A549 (cell line): ENCODE results near the gene ISL1. TPM values are rescaled to one million over a fixed set of nuclear protein-coding genes. Genes with fewer than 3 reads are reported as not detected.

Experiments
- ATAC-seq, 2 experiments: fragments of 200-7000 bp in 1 of 2; fragments of >200 bp in 1 of 2; cut with Nextera tagmentation in 1 of 2; cut with Tn5 transposase in 1 of 2; 3 replicates each; pipeline versions ENCODE4 v1.8.0 to v1.9.1; 2018 to 2020; ENCODE audit warnings: mild to moderate bottlenecking in 1 of 2, moderate library complexity in 1 of 2
- CTCF ChIA-PET: fragments of 300-600 bp; sonication (Branson Sonifier 250); formaldehyde crosslinking; extraction: SDS; loops from one replicate; lab custom pipeline; 2021; ENCODE audit warnings: antibody characterized with exemption, inconsistent platforms; lab: Yijun Ruan, JAX
- POLR2A ChIA-PET: fragments of 350-600 bp; formaldehyde crosslinking; extraction: SDS; loops from one replicate; lab custom pipeline; 2021; ENCODE audit warnings: antibody characterized with exemption, inconsistent platforms; lab: Yijun Ruan, JAX
- DNase-seq, 2 experiments: peaks; one replicate each; pipeline versions ENCODE4 v3.0.0 to v3.0.0-alpha.2; 2011 to 2016; ENCODE audit warnings: low read depth in 1 of 2, low spot score in 1 of 2
- FAIRE-seq: peaks from 2 replicates; lab custom pipeline; 2011; peaks lifted over from hg19 to GRCh38; lab: Jason Lieb, UNC
- H3K27ac ChIP-seq, 2 experiments: fragments of >200 bp; sonication (Bioruptor Twin); formaldehyde crosslinking; 3 replicates each; pipeline ENCODE4 v1.5.1; 2016 to 2017
- H3K4me1 ChIP-seq: fragments of >200 bp; sonication (Bioruptor Twin); formaldehyde crosslinking; 3 replicates; pipeline ENCODE4 v1.6.1; 2016
- H3K4me2 ChIP-seq: fragments of >200 bp; sonication (Bioruptor Twin); formaldehyde crosslinking; 3 replicates; pipeline ENCODE4 v1.6.1; 2016
- H3K4me3 ChIP-seq: fragments of >200 bp; sonication (Bioruptor Twin); formaldehyde crosslinking; 3 replicates; pipeline ENCODE4 v1.5.1; 2016
- H3K9me3 ChIP-seq: fragments of >200 bp; sonication (Bioruptor Twin); formaldehyde crosslinking; 3 replicates; pipeline ENCODE4 v1.6.1; 2016
- CBX2 ChIP-seq: fragments of 200-600 bp; sonication (generic); IDR thresholded peaks from 2 replicates; pipeline ENCODE4 v1.6.1; 2016; ENCODE audit warnings: low read depth, mild to moderate bottlenecking, borderline replicate concordance
- CBX8 ChIP-seq: fragments of 200-600 bp; sonication (generic); IDR thresholded peaks from 2 replicates; pipeline ENCODE4 v1.6.1; 2016
- CHD4 ChIP-seq: fragments of 200-600 bp; sonication (generic); IDR thresholded peaks from 2 replicates; pipeline ENCODE4 v1.6.1; 2016; ENCODE audit warnings: antibody characterized with exemption, mild to moderate bottlenecking, borderline replicate concordance
- CTCF ChIP-seq: fragments of >200 bp; sonication (Bioruptor Twin); formaldehyde crosslinking; IDR thresholded peaks from 3 replicates; pipeline ENCODE4 v1.5.1; 2016
- EP300 ChIP-seq, 2 experiments: fragments of >200 bp; sonication (Bioruptor Twin); formaldehyde crosslinking; IDR thresholded peaks; 2 replicates in 1 of 2; 3 replicates in 1 of 2; pipeline ENCODE4 v1.6.1; 2016 to 2017
- ESRRA ChIP-seq: fragments of 150-350 bp; IDR thresholded peaks from 2 replicates; pipeline ENCODE4 v1.6.1; 2014; ENCODE audit warnings: mild to moderate bottlenecking, low read length, borderline replicate concordance
- FOXS1 ChIP-seq: fragments of 250-450 bp; sonication (Bioruptor Pico); IDR thresholded peaks from 2 replicates; pipeline ENCODE4 v1.5.0; 2020; ENCODE audit warnings: mild to moderate bottlenecking, moderate library complexity
- HOXA7 ChIP-seq: fragments of 250-450 bp; sonication (Bioruptor Pico); IDR thresholded peaks from 2 replicates; pipeline ENCODE4 v1.5.0; 2020; ENCODE audit warnings: mild to moderate bottlenecking, moderate library complexity
- JUNB ChIP-seq: fragments of >200 bp; sonication (Bioruptor Twin); formaldehyde crosslinking; IDR thresholded peaks from 2 replicates; pipeline ENCODE4 v1.6.1; 2016
- KDM5A ChIP-seq: fragments of 200-600 bp; sonication (generic); IDR thresholded peaks from 2 replicates; pipeline ENCODE4 v1.6.1; 2016; ENCODE audit warnings: antibody characterized with exemption, mild to moderate bottlenecking
- POLR2AphosphoS2 ChIP-seq: conservative IDR thresholded peaks from 2 replicates; pipeline ENCODE4 v1.6.1; 2012; ENCODE audit warnings: low read length, improper control_type of control experiment, inconsistent platforms
- RNF2 ChIP-seq: fragments of 200-600 bp; sonication (generic); IDR thresholded peaks from 2 replicates; pipeline ENCODE4 v1.6.1; 2016; ENCODE audit warnings: low read depth, mild to moderate bottlenecking, antibody characterized with exemption, moderate library complexity, borderline replicate concordance
- SREBF2 ChIP-seq: fragments of 450-650 bp; IDR thresholded peaks from 2 replicates; pipeline ENCODE4 v1.6.1; 2014; ENCODE audit warnings: mild to moderate bottlenecking, moderate library complexity
- TP53 ChIP-seq: fragments of 250-450 bp; sonication (Bioruptor Pico); IDR thresholded peaks from 2 replicates; pipeline ENCODE4 v1.5.0; 2021; ENCODE audit warnings: mild to moderate bottlenecking, moderate library complexity
- WGBS: methylation state at CpG from one replicate; pipeline ENCODE4 v1.1.6; 2017; ENCODE audit errors: missing lambda C conversion rate; 5-methylcytosine and 5-hydroxymethylcytosine counted together
- polyA plus RNA-seq, 4 experiments: library from polyadenylated mRNA; depleted of rRNA in 3 of 4; stranded (reverse); fragments of >200 nt; fragmentation: RNase III in 1 of 4; extraction: RNeasy Plus Mini Kit Qiagen cat#74134 plus additional on column Dnase treatment in 1 of 4; gene quantifications; 2 replicates in 3 of 4; 3 replicates in 1 of 4; pipeline ENCODE4 v1.2.3, GENCODE V29; 2011 to 2017
- TF ChIP-seq, protein P1 (sequence below): IDR thresholded peaks from 2 replicates; pipeline ENCODE4 v1.6.1; 2012

ISL1 gene
- polyA plus RNA-seq, 2 of the 4 experiments (the other 2 are of a cell fraction) = not detected

- Histone ChIP-seq H3K4me3 (no peak overlapping the region), H3K9me3 (no peaks in the 10 kb centered on the region), H3K27ac (no peak overlapping the region), H3K4me2 (no peak overlapping the region)
- no peak for FAIRE-seq
- DNase-seq = no peak
- CTCF ChIA-PET = no interaction called here
- TF ChIP-seq ESRRA (no peak), HOXA7 (CRISPR knock-in tag) (no peak), CTCF (no peak), CHD4 (no peak), CBX8 (no peak), SREBF2 (no peak)
- TF ChIP-seq, all 56 proteins: peak for 0
- no peaks in the 10 kb centered on the region for H3K4me1 ChIP-seq
- ATAC-seq = no peak
- POLR2A ChIA-PET = no interaction called here
- WGBS = 7% methylated on average over 3 of the region's 3 CpGs
Measured at GRCh38 chr5:51376509-51376908, 6.7 kb upstream of the ISL1 start.

GRCh38 chr5:51377151-51378060 is 5.8 kb upstream of the ISL1 start:
- FAIRE-seq = no peak
- Histone ChIP-seq H3K4me2 (no peak overlapping the region), H3K27ac (no peak overlapping the region), H3K4me1 (no peaks in the 10 kb centered on the region), H3K4me3 (no peak overlapping the region), H3K9me3 (0 out of 3 replicates have a peak, but pooled peaks cover 1% of the 10 kb centered on the region)
- ChIA-PET CTCF (no interaction called here), POLR2A (no interaction called here)
- no peak for TF ChIP-seq JUNB
- TF ChIP-seq RNF2 = no peak
- TF ChIP-seq CBX2 = no peak
- 62% methylated on average over 34 of the region's 40 CpGs for WGBS
- no peak for ATAC-seq
- no peak for DNase-seq

- no peak for ATAC-seq
- WGBS = 34% methylated on average over 12 of the region's 12 CpGs
- no peak overlapping the region for H3K27ac ChIP-seq
- DNase-seq = no peak
- H3K4me2 ChIP-seq = no peak overlapping the region
- H3K9me3 ChIP-seq = 0 out of 3 replicates have a peak, but pooled peaks cover 3% of the 10 kb centered on the region
- no peak for FAIRE-seq
- H3K4me1 ChIP-seq = no peaks in the 10 kb centered on the region
- TF ChIP-seq HOXA7 (CRISPR knock-in tag) (no peak), EP300 (IDR thresholded peaks at IDR 0.05) (no peak), POLR2AphosphoS2 (no peak), FOXS1 (no peak), ESRRA (no peak), KDM5A (no peak)
- no peak overlapping the region for H3K4me3 ChIP-seq
- POLR2A ChIA-PET = no interaction called here
- CTCF ChIA-PET = no interaction called here
Measured at GRCh38 chr5:51378061-51378409, 5.2 kb upstream of the ISL1 start.

DNA sequence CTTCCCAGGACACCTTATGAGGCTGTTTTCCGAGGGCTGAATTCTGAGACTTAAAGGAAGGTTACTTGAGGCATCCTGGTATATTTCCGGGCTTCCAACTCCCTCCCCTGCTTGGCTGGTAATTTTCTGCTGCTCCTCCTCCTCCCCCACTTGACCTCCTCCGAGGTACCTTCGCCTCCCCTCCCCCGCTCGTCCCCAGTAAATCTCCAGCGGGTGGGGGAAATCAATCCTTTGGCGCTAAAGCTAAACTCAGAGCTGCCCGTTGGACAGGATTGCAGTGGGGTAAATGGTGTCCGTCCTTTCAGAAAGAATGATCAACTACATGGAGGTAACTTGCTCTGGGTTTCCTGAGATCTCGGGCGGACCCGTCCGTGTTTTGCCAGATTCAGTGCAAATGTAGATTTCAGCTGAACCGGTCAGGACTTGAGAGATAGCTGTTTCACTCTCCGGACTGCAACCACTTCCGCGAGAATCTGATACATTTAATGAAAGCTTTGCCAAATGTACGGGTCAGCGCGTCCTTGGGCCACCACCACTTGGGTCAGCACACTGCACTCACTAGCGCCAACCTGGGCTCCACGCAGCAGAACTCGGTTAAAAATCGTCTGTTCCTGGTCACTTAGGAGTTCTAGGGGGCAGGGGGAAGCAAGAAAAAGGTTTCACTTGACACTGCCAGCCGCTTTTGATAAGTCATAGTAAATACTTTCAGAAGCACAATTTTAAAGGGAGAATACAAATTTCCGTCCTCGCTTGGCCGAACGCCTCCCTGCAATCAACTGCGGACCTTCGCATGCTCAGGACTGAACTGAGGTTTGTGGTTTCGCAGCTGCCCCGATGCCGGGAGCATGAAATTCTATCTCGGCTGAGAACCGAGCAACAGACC is 4.6 kb upstream of the ISL1 start:
- H3K27ac ChIP-seq = no peak overlapping the region
- no peaks in the 10 kb centered on the region for H3K4me1 ChIP-seq
- no peak for ATAC-seq
- ChIA-PET CTCF (interaction anchor here (0.6 kb wide), 1 partner anchor 33 kb away, joined by 5 read pairs; no protein-coding TSS in a partner anchor), POLR2A (no interaction called here)
- H3K9me3 ChIP-seq = 0 out of 3 replicates have a peak, but pooled peaks cover 3% of the 10 kb centered on the region
- H3K4me3 ChIP-seq = no peak overlapping the region
- FAIRE-seq = no peak
- DNase-seq = no peak
- TF ChIP-seq TP53 (CRISPR knock-in tag) = no peak
- TF ChIP-seq, protein P1, sequence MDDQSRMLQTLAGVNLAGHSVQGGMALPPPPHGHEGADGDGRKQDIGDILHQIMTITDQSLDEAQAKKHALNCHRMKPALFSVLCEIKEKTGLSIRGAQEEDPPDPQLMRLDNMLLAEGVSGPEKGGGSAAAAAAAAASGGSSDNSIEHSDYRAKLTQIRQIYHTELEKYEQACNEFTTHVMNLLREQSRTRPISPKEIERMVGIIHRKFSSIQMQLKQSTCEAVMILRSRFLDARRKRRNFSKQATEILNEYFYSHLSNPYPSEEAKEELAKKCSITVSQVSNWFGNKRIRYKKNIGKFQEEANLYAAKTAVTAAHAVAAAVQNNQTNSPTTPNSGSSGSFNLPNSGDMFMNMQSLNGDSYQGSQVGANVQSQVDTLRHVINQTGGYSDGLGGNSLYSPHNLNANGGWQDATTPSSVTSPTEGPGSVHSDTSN = no peak
- H3K4me2 ChIP-seq = no peak overlapping the region
- 33% methylated on average over 36 of the region's 37 CpGs for whole genome bisulfite sequencing
